Calu3 (cell line): Measurements from ENCODE around the gene CRACR2B. TPM values are rescaled to one million over a fixed set of nuclear protein-coding genes. Genes with fewer than 3 reads are reported as not detected.

Source experiments
- BruUV-seq: library from RNA; stranded (reverse); fragments of 400-500 nt; replicated peaks from 2 replicates; lab custom pipeline; 2021; lab: Mats Ljungman, UMichigan
- CTCF ChIA-PET: fragments of 300-600 bp; sonication (Branson Sonifier 250); formaldehyde crosslinking; loops from one replicate; lab custom pipeline; 2022; ENCODE audit warnings: antibody characterized with exemption; lab: Charles Lee
- DNase-seq: peaks from one replicate; pipeline ENCODE4 v3.0.0; 2022
- H3K27ac Mint-ChIP-seq: one replicate; pipeline ENCODE4 v1.8.0; 2022; ENCODE audit warnings: mixed read lengths; ENCODE audit not compliant: unreplicated experiment
- H3K27me3 Mint-ChIP-seq: one replicate; pipeline ENCODE4 v1.8.0; 2022; ENCODE audit warnings: mixed read lengths; ENCODE audit not compliant: unreplicated experiment
- H3K36me3 Mint-ChIP-seq: one replicate; pipeline ENCODE4 v1.8.0; 2022; ENCODE audit warnings: mild to moderate bottlenecking, moderate library complexity, mixed read lengths; ENCODE audit not compliant: insufficient read depth, unreplicated experiment
- H3K4me1 Mint-ChIP-seq: one replicate; pipeline ENCODE4 v1.8.0; 2022; ENCODE audit warnings: mild to moderate bottlenecking, low read depth, mixed read lengths; ENCODE audit not compliant: unreplicated experiment
- H3K4me3 Mint-ChIP-seq: one replicate; pipeline ENCODE4 v1.8.0; 2022; ENCODE audit warnings: mild to moderate bottlenecking, low read depth, moderate library complexity, mixed read lengths; ENCODE audit not compliant: unreplicated experiment
- H3K9me3 Mint-ChIP-seq: one replicate; pipeline ENCODE4 v1.8.0; 2022; ENCODE audit warnings: low read depth, mixed read lengths; ENCODE audit not compliant: unreplicated experiment
- intact Hi-C: fragments of 100-400 bp; cut with micrococcal nuclease; formaldehyde crosslinking; loops from one replicate; pipeline ENCODE4 v1.10.0; 2022; ENCODE audit not compliant: unreplicated experiment
- total RNA-seq: library from RNA; stranded (reverse); gene quantifications from 2 replicates; pipeline ENCODE4 v1.2.3, GENCODE V29; 2022
- TF ChIP-seq, protein P1 (sequence below): fragments of 200-600 bp; IDR thresholded peaks from one replicate; pipeline ENCODE4 v1.8.0; 2022; ENCODE audit warnings: antibody characterized with exemption; ENCODE audit not compliant: unreplicated experiment

CRACR2B gene
- total RNA-seq, 1 experiment from 2014 or later = 33.4 TPM

DNA sequence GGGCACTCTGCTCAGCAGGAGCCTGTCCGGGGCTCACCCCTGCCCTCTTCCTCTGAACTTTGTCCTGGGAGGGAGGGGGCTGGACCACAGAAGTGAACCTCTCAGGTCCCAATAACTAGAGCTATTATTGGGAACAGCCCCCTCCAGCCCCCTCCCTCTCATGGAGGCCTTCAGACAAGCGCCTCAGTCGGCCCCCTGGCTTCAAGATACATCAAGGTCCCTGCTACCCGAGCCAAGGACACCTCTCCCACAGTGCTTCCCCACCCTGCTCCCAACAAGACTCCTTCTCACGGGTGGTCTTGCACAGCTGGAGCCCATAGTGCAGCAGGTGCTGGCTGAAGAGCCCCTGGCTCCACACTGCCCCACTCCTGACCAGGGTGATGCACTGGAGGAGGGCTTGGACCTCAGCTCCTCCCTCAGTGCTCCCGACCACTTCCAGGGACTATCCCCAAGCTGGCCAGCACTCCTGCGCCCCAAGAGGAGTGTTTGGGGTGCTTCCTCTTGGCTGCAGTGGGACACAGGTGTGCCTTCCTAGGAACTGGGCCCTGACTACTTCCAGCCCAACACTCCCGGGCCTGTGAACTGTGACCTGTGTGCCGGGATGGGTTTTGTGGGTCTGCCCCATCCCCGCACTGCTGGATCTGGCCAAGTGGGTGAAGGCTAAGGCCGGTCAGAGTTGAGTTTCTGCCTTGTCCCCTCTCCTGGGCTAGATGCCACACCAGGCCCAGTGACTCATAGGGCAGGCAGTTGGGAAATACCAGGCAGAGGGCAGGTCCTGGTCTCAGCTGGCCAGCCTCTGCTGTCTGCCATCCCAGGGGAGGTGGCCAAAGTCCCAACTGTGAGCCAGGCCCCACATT, 6.8 kb upstream of the CRACR2B start:
- Mint-ChIP-seq H3K4me3 (peak overlapping the region; percentile 77), H3K27ac (peak overlapping the region; percentile 88), H3K36me3 (peaks cover 78% of the 10 kb centered on the region), H3K9me3 (no peaks in the 10 kb centered on the region), H3K27me3 (no peaks in the 10 kb centered on the region), H3K4me1 (peaks cover 20% of the 10 kb centered on the region)
- no TSS peak for BruUV-seq
- intact Hi-C loops = no loop called here
- DNase-seq = peak; percentile 87
- TF ChIP-seq, protein P1, sequence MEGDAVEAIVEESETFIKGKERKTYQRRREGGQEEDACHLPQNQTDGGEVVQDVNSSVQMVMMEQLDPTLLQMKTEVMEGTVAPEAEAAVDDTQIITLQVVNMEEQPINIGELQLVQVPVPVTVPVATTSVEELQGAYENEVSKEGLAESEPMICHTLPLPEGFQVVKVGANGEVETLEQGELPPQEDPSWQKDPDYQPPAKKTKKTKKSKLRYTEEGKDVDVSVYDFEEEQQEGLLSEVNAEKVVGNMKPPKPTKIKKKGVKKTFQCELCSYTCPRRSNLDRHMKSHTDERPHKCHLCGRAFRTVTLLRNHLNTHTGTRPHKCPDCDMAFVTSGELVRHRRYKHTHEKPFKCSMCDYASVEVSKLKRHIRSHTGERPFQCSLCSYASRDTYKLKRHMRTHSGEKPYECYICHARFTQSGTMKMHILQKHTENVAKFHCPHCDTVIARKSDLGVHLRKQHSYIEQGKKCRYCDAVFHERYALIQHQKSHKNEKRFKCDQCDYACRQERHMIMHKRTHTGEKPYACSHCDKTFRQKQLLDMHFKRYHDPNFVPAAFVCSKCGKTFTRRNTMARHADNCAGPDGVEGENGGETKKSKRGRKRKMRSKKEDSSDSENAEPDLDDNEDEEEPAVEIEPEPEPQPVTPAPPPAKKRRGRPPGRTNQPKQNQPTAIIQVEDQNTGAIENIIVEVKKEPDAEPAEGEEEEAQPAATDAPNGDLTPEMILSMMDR = no peak
- CTCF ChIA-PET = interaction anchor here (1.6 kb wide), 1 partner anchor 14 kb away, joined by 9 read pairs; no protein-coding TSS in a partner anchor

DNA sequence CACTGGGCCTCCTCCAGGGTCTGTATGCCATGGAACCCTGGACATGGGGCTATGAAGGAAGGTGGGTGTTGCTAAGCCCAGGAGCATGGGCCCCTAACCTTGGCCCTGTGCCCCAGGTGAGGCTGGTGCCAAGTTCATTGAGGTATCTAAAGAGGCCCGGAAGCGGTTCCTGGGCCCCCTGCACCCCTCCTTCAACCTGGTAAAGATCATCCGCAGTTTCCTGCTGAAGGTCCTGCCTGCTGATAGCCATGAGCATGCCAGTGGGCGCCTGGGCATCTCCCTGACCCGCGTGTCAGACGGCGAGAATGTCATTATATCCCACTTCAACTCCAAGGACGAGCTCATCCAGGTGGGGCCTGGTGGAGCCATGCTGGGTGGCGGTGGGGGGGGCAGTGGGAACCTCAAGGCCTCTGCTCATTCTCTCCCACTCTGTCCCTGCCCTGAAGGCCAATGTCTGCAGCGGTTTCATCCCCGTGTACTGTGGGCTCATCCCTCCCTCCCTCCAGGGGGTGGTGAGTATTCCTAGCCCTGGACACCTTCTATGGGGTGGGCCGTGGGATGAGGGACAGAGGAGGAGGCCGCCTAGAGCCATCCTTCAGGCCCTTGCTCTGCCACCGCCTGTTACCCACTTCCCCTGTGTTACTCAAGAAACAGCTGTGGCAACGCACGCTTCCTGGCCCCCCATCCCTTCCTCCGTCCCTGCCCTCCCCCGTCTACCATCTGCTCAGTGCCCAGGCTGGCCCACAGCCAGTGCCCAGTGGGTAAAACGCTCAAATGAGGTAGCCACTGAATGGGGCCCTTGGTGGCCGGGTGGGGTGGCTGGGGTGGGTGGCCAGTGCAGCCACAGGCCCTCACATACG, 6.0 kb upstream of the CRACR2B start:
- TF ChIP-seq, protein P1 = no peak
- peak overlapping the region; percentile 88 for H3K27ac Mint-ChIP-seq
- H3K4me1 Mint-ChIP-seq = peaks cover 20% of the 10 kb centered on the region
- DNase-seq = no peak
- H3K27me3 Mint-ChIP-seq = no peaks in the 10 kb centered on the region
- peaks cover 79% of the 10 kb centered on the region for H3K36me3 Mint-ChIP-seq
- CTCF ChIA-PET = interaction anchor here (0.8 kb wide), 1 partner anchor 27 kb away, joined by 3 read pairs; no protein-coding TSS in a partner anchor
- no peaks in the 10 kb centered on the region for H3K9me3 Mint-ChIP-seq
- BruUV-seq = no TSS peak
- H3K4me3 Mint-ChIP-seq = peak overlapping the region; percentile 77
- intact Hi-C loops = no loop called here

DNA sequence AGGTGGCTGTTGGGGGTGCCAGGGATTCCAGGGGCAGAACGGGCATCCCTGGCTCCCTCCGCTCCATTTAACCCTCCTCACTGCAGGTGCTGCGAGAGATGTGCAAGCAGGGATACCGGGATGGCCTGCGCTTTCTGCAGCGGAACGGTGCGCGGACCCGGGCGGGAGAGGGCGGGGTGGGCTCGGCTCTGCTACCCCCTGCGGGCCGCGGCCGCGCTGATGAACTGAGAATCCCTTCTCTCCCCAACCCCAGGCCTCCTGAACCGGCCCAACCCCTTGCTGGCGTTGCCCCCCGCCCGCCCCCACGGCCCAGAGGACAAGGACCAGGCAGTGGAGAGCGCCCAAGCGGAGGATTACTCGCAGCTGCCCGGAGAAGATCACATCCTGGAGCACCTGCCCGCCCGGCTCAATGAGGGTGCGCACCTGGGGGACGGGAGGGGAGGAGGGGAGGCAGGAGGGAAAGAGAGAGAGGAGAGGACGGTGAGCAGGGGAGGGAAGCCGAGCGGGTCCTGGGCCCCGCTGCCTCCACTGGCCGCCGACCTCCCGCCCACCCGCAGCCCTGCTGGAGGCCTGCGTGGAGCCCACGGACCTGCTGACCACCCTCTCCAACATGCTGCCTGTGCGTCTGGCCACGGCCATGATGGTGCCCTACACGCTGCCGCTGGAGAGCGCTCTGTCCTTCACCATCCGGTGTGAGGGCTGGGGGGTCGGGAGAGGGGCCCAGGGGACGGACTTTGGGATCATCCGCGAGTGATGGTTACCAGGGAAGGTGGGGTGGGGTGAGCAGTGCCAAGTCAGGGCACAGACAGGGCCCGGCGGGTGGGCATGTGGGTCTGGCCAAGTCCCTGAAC, 4.1 kb upstream of the CRACR2B start:
- CTCF ChIA-PET = interaction anchor here (0.6 kb wide), 1 partner anchor 14 kb away, joined by 6 read pairs; no protein-coding TSS in a partner anchor

More for the DNA sequence above, 4.1 kb upstream of the CRACR2B start:
- Mint-ChIP-seq H3K4me3 (no peak overlapping the region), H3K4me1 (peaks cover 30% of the 10 kb centered on the region), H3K9me3 (no peaks in the 10 kb centered on the region), H3K36me3 (peaks cover 89% of the 10 kb centered on the region), H3K27me3 (no peaks in the 10 kb centered on the region), H3K27ac (no peak overlapping the region)
- no TSS peak for BruUV-seq
- TF ChIP-seq, protein P1 = no peak
- DNase-seq = no peak
- intact Hi-C loops = no loop called here
